Mucosa of descending colon (tissue), 3 donors: ENCODE data around the gene GALNT18. TPM values are rescaled to one million over a fixed set of nuclear protein-coding genes. Genes with fewer than 3 reads are reported as not detected.

ENCODE experiments used
- ATAC-seq: fragments of 200-7000 bp; cut with Tn5 transposase; one replicate; pipeline ENCODE4 v1.9.1; 2020; ENCODE audit warnings: mild to moderate bottlenecking, moderate library complexity
- DNase-seq, 3 donors: peaks; one replicate each; pipeline ENCODE4 v3.0.0-alpha.2; 2020
- H3K36me3 ChIP-seq: fragments of 200-600 bp; one replicate; pipeline ENCODE4 v1.8.0; 2021; ENCODE audit warnings: low read depth, mild to moderate bottlenecking
- H3K4me1 ChIP-seq: fragments of 200-600 bp; one replicate; pipeline ENCODE4 v1.8.0; 2021; ENCODE audit warnings: low read depth, mild to moderate bottlenecking
- H3K4me3 ChIP-seq: fragments of 200-600 bp; one replicate; pipeline ENCODE4 v1.8.0; 2021; ENCODE audit warnings: mild to moderate bottlenecking
- H3K9me3 ChIP-seq: fragments of 200-600 bp; one replicate; pipeline ENCODE4 v1.8.0; 2021; ENCODE audit warnings: mild to moderate bottlenecking
- CTCF ChIP-seq: fragments of 200-600 bp; IDR thresholded peaks from one replicate; pipeline ENCODE4 v1.8.0; 2022; ENCODE audit warnings: antibody characterized with exemption, mild to moderate bottlenecking
- intact Hi-C, 2 donors: fragments of 100-400 bp; cut with DNase I in 1 of 2; cut with micrococcal nuclease in 1 of 2; formaldehyde crosslinking; loops; one replicate each; pipeline versions ENCODE4 v1.11.0 to v1.11.1; 2022; cut with DNase I, micrococcal nuclease
- total RNA-seq, 3 donors: library from RNA; stranded (reverse); fragmentation: NEBNext Ultra II Directional in 2 of 3; extraction: Animal tissue kit (Norgen Biotek cat#: 25700) in 2 of 3; gene quantifications; one replicate each; pipeline versions ENCODE4 v1.2.1 to v1.2.4, GENCODE V29; 2021 to 2023
- donor health status: DM: no; HTN: no; CAD: no; lungs with moderate emphysema.
- donor health status: DM: no; HTN: no; CAD: no.
- donor health status: DM: no; HTN: yes; CAD: no.

The GALNT18 gene
- total RNA-seq, 3 donors from 2014 or later = 2.0 to 27.8 (median 5.4) TPM

- H3K36me3 ChIP-seq = no peaks in the 10 kb centered on the region
- ATAC-seq = no peak
- no peak for TF ChIP-seq CTCF
Measured at GRCh38 chr11:11346303-11346702, 275.5 kb downstream of the GALNT18 start.

GRCh38 chr11:11345099-11345498 is 276.7 kb downstream of the GALNT18 start:
- no peak for TF ChIP-seq CTCF
- no peaks in the 10 kb centered on the region for H3K4me1 ChIP-seq
- no peaks in the 10 kb centered on the region for H3K36me3 ChIP-seq
- H3K9me3 ChIP-seq = no peaks in the 10 kb centered on the region
- intact Hi-C loops = no loop called here
- DNase-seq (no peak), ATAC-seq (no peak)
- H3K4me3 ChIP-seq = no peak overlapping the region

More at GRCh38 chr11:11346303-11346702, 275.5 kb downstream of the GALNT18 start:
- Histone ChIP-seq H3K9me3 (no peaks in the 10 kb centered on the region), H3K4me1 (no peaks in the 10 kb centered on the region), H3K4me3 (no peak overlapping the region)
- intact Hi-C loops = no loop called here
- DNase-seq = no peak

GRCh38 chr11:11344045-11344444 is 277.8 kb downstream of the GALNT18 start:
- TF ChIP-seq CTCF = no peak
- Histone ChIP-seq H3K36me3 (no peaks in the 10 kb centered on the region), H3K4me1 (no peaks in the 10 kb centered on the region), H3K4me3 (no peak overlapping the region), H3K9me3 (no peaks in the 10 kb centered on the region)
- ATAC-seq (no peak), DNase-seq (no peak)
- intact Hi-C loops = no loop called here

- no peak for TF ChIP-seq CTCF
- Histone ChIP-seq H3K4me3 (no peak overlapping the region), H3K4me1 (no peaks in the 10 kb centered on the region), H3K36me3 (no peaks in the 10 kb centered on the region), H3K9me3 (no peaks in the 10 kb centered on the region)
- ATAC-seq (no peak), DNase-seq (no peak)
- intact Hi-C loops = no loop called here
Measured at GRCh38 chr11:11338304-11338703, 283.5 kb downstream of the GALNT18 start.

GRCh38 chr11:11336664-11337063 is 285.1 kb downstream of the GALNT18 start:
- Histone ChIP-seq H3K4me1 (no peaks in the 10 kb centered on the region), H3K36me3 (no peaks in the 10 kb centered on the region), H3K9me3 (no peaks in the 10 kb centered on the region), H3K4me3 (no peak overlapping the region)
- TF ChIP-seq CTCF = no peak
- ATAC-seq (no peak), DNase-seq (no peak)
- intact Hi-C loops = no loop called here

- no peak for TF ChIP-seq CTCF
- no peaks in the 10 kb centered on the region for H3K36me3 ChIP-seq
- no peaks in the 10 kb centered on the region for H3K4me1 ChIP-seq
- ATAC-seq (no peak), DNase-seq (no peak)
- no peak overlapping the region for H3K4me3 ChIP-seq
- no peaks in the 10 kb centered on the region for H3K9me3 ChIP-seq
- intact Hi-C loops = no loop called here
Measured at GRCh38 chr11:11335043-11335442, 286.8 kb downstream of the GALNT18 start.
